NCI-H1930 (cell line): ENCODE measurements around the gene PRICKLE2.

Experiments used
- DNase-seq, 2 experiments: peaks; one replicate each; lab custom pipeline; 2025; lab: John Stamatoyannopoulos, UW

PRICKLE2 gene

GRCh38 chr3:64224826-64225610 is at the start of gene PRICKLE2:
TSS of gene PRICKLE2 (minus strand) at chr3:64225466. CDS start at chr3:64198927, 26,539 bp downstream.
- no peak for DNase-seq

GRCh38 chr3:64272842-64273241 is 47.6 kb upstream of the PRICKLE2 start:
- no peak for DNase-seq

- no peak for DNase-seq
These were observed 47.0 kb upstream of the PRICKLE2 start for GRCh38 chr3:64272271-64272670.

GRCh38 chr3:64271631-64272030 is 46.4 kb upstream of the PRICKLE2 start:
- DNase-seq, result no peak

GRCh38 chr3:64270866-64271260 is 45.6 kb upstream of the PRICKLE2 start:
- DNase-seq, result no peak

GRCh38 chr3:64270142-64270865 is 45.0 kb upstream of the PRICKLE2 start:
- no peak for DNase-seq

GRCh38 chr3:64268926-64269325 is 43.7 kb upstream of the PRICKLE2 start:
- no peak for DNase-seq

GRCh38 chr3:64267721-64268604 is 42.7 kb upstream of the PRICKLE2 start:
- DNase-seq, result no peak

GRCh38 chr3:64266983-64267382 is 41.7 kb upstream of the PRICKLE2 start:
- DNase-seq, result no peak

- DNase-seq, result no peak
These were observed 41.0 kb upstream of the PRICKLE2 start for GRCh38 chr3:64266065-64266931.

GRCh38 chr3:64265646-64266045 is 40.4 kb upstream of the PRICKLE2 start:
- no peak for DNase-seq

- no peak for DNase-seq
These were observed 39.3 kb upstream of the PRICKLE2 start for GRCh38 chr3:64264501-64265109.

GRCh38 chr3:64262574-64263114 is 37.4 kb upstream of the PRICKLE2 start:
- no peak for DNase-seq

GRCh38 chr3:64260431-64260830 is 35.2 kb upstream of the PRICKLE2 start:
- no peak for DNase-seq

GRCh38 chr3:64259636-64260035 is 34.4 kb upstream of the PRICKLE2 start:
- DNase-seq, result no peak

GRCh38 chr3:64257100-64257755 is 32.0 kb upstream of the PRICKLE2 start:
- DNase-seq, result no peak

- no peak for DNase-seq
These were observed 30.6 kb upstream of the PRICKLE2 start for GRCh38 chr3:64255741-64256340.

- DNase-seq, result no peak
These were observed 29.2 kb upstream of the PRICKLE2 start for GRCh38 chr3:64254443-64254842.

- no peak for DNase-seq
These were observed 28.4 kb upstream of the PRICKLE2 start for GRCh38 chr3:64253689-64254088.

- no peak for DNase-seq
These were observed 25.8 kb upstream of the PRICKLE2 start for GRCh38 chr3:64251019-64251418.
